Measurements from ENCODE around the gene LRRC27. TPM values are rescaled to one million over a fixed set of nuclear protein-coding genes. Genes with fewer than 3 reads are reported as not detected.

Gene LRRC27
- total and polyA plus RNA-seq, 2 donors (not counting 1 experiment from before 2014, with no cell fraction given) = 23.6 to 25.6 TPM

- Histone ChIP-seq H3K36me3 (replicated peaks in 1 of 2; ENCODE audit: control extremely low read depth in 1 of 2, control insufficient read depth in 1 of 2, extremely low read depth in 1 of 2, insufficient read depth in 2 of 2, low read length in 1 of 2) (no peaks in the 10 kb centered on the region), H3K27me3 (replicated peaks in 1 of 4; ENCODE audit: control extremely low read depth in 1 of 4, control insufficient read depth in 3 of 4, insufficient read depth in 4 of 4, low read length in 3 of 4) (no peaks in the 10 kb centered on the region), H4K20me1 (ENCODE audit: control insufficient read depth, insufficient read depth, low read length, poor library complexity, severe bottlenecking) (no peaks in the 10 kb centered on the region), H3K4me1 (ENCODE audit: control insufficient read depth in 2 of 2, insufficient read depth in 2 of 2, low read length in 2 of 2) (peaks cover 6 to 21% of the 10 kb centered on the region in 2 donors), H3K79me2 (ENCODE audit: control insufficient read depth, insufficient read depth, low read length) (peaks cover 8% of the 10 kb centered on the region), H2AFZ (ENCODE audit: insufficient read depth, low read depth, low read length, poor library complexity, severe bottlenecking) (peak overlapping the region; percentile 62), H3K9me3 (ENCODE audit: control extremely low read depth in 1 of 3, control insufficient read depth in 2 of 3, insufficient read depth in 1 of 3, low read length in 2 of 3) (no peaks in the 10 kb centered on the region), H3K4me3 (ENCODE audit: control extremely low read depth in 1 of 5, extremely low read depth in 1 of 5, insufficient read depth in 1 of 5, low read depth in 2 of 5, low read length in 4 of 5) (peak overlapping the region in 4 of 5 experiments; percentile 16 to 47 (median 28)), H3K9ac (ENCODE audit: low read length) (peak overlapping the region; percentile 41), H3K4me2 (replicated peaks; ENCODE audit: low read depth, low read length, poor library complexity, severe bottlenecking) (peak overlapping the region; percentile 85), H3K27ac (ENCODE audit: low read length in 2 of 2) (peak overlapping the region; percentile 66 to 72)
- H3K27ac Mint-ChIP-seq = peak overlapping the region; percentile 91
- TF ChIP-seq EZH2 (IDR thresholded peaks at IDR 0.05; ENCODE audit: borderline replicate concordance, insufficient read depth, low read depth, low read length, poor library complexity, severe bottlenecking) (no peak), CTCF (IDR thresholded peaks at IDR 0.05) (peak; percentile 56)
- CTCF ChIA-PET = interaction anchor here (1.0 kb wide), 5 partner anchors 55 to 66 kb away, joined by 3 to 11 read pairs (median 5); no protein-coding TSS in a partner anchor
- DNase-seq (peak; percentile 89), ATAC-seq (ENCODE audit: low read depth) (peak; percentile 95)
- H3K4me3 Mint-ChIP-seq = peak overlapping the region; percentile 85
- POLR2A ChIA-PET = no interaction called here
- H3K27me3 Mint-ChIP-seq = no peaks in the 10 kb centered on the region
- 1% methylated on average over 16 of the region's 26 CpGs for WGBS (ENCODE audit: insufficient coverage)
- peaks cover 9% of the 10 kb centered on the region for H3K4me1 Mint-ChIP-seq
- H3K9me3 Mint-ChIP-seq (ENCODE audit: insufficient read depth) = peaks cover 6% of the 10 kb centered on the region
- intact Hi-C loops (cut with micrococcal nuclease) = loop anchor here (1.0 kb wide), 4 partner anchors 9 to 150 kb away; partner anchors contain the start of gene INPP5A
These were observed 55.8 kb downstream of the LRRC27 start for GRCh38 chr10:132387764-132388210.

- WGBS (ENCODE audit: insufficient coverage) = 73% methylated on average over 22 of the region's 22 CpGs
- H4K20me1 ChIP-seq (ENCODE audit: control insufficient read depth, insufficient read depth, low read length, poor library complexity, severe bottlenecking) = no peaks in the 10 kb centered on the region
- H2AFZ ChIP-seq (ENCODE audit: insufficient read depth, low read depth, low read length, poor library complexity, severe bottlenecking) = no peak overlapping the region
- no peaks in the 10 kb centered on the region for H3K36me3 ChIP-seq (replicated peaks in 1 of 2; ENCODE audit: control extremely low read depth in 1 of 2, control insufficient read depth in 1 of 2, extremely low read depth in 1 of 2, insufficient read depth in 2 of 2, low read length in 1 of 2)
- H3K27me3 ChIP-seq (replicated peaks in 1 of 4; ENCODE audit: control extremely low read depth in 1 of 4, control insufficient read depth in 3 of 4, insufficient read depth in 4 of 4, low read length in 3 of 4) = no peaks in the 10 kb centered on the region
- H3K4me1 Mint-ChIP-seq = peaks cover 16% of the 10 kb centered on the region
- H3K4me3 ChIP-seq (ENCODE audit: control extremely low read depth in 1 of 5, extremely low read depth in 1 of 5, insufficient read depth in 1 of 5, low read depth in 2 of 5, low read length in 4 of 5) = no peak overlapping the region
- peaks cover 8% of the 10 kb centered on the region for H3K79me2 ChIP-seq (ENCODE audit: control insufficient read depth, insufficient read depth, low read length)
- H3K9me3 Mint-ChIP-seq (ENCODE audit: insufficient read depth) = peaks cover 6% of the 10 kb centered on the region
- H3K27me3 Mint-ChIP-seq = no peaks in the 10 kb centered on the region
- ChIA-PET POLR2A (interaction anchor here (0.6 to 0.9 kb wide), 2 partner anchors 33 to 63 kb away, joined by 3 to 5 read pairs; no protein-coding TSS in a partner anchor), CTCF (interaction anchor here (0.6 to 1.9 kb wide), 4 partner anchors 42 to 63 kb away, joined by 3 to 11 read pairs (median 6); no protein-coding TSS in a partner anchor)
- no peak overlapping the region for H3K9ac ChIP-seq (ENCODE audit: low read length)
- peaks cover 13 to 29% of the 10 kb centered on the region in 2 donors for H3K4me1 ChIP-seq (ENCODE audit: control insufficient read depth in 2 of 2, insufficient read depth in 2 of 2, low read length in 2 of 2)
- H3K4me3 Mint-ChIP-seq = no peak overlapping the region
- no peak for TF ChIP-seq EZH2 (IDR thresholded peaks at IDR 0.05; ENCODE audit: borderline replicate concordance, insufficient read depth, low read depth, low read length, poor library complexity, severe bottlenecking)
- no peak for TF ChIP-seq CTCF (IDR thresholded peaks at IDR 0.05)
- ATAC-seq (ENCODE audit: low read depth) (no peak), DNase-seq (no peak)
- no peak overlapping the region for H3K27ac ChIP-seq (ENCODE audit: low read length in 2 of 2)
- H3K4me2 ChIP-seq (replicated peaks; ENCODE audit: low read depth, low read length, poor library complexity, severe bottlenecking) = no peak overlapping the region
- intact Hi-C loops (cut with micrococcal nuclease) = loop anchor here (1.0 kb wide), 4 partner anchors 7 to 148 kb away; partner anchors contain the start of gene INPP5A
- H3K9me3 ChIP-seq (ENCODE audit: control extremely low read depth in 1 of 3, control insufficient read depth in 2 of 3, insufficient read depth in 1 of 3, low read length in 2 of 3) = no peaks in the 10 kb centered on the region
- no peak overlapping the region for H3K27ac Mint-ChIP-seq
These were observed 57.0 kb downstream of the LRRC27 start for GRCh38 chr10:132388891-132389432.
